GM21529 (cell line): Measurements from ENCODE around the gene CCDC73.
A peak's percentile ranks its signal among the peaks of the same experiment; 100 is the strongest.
"Not testable (repeated sequence)": the region's sequence is repeated elsewhere in the genome, so short reads cannot be mapped to it uniquely, and the experiment has no call there.

Source experiments
- ATAC-seq: cut with Tn5 transposase; IDR thresholded peaks from one replicate; pipeline ENCODE4 v1.9.1; 2021; ENCODE audit not compliant: unreplicated experiment

Gene CCDC73

GRCh38 chr11:32809313-32809712, 14.9 kb upstream of the CCDC73 start:
- peak; percentile 100 for ATAC-seq

GRCh38 chr11:32796425-32796824, 2.0 kb upstream of the CCDC73 start:
- no peak for ATAC-seq

- peak; percentile 93 for ATAC-seq
These were observed 1.4 kb downstream of the CCDC73 start for GRCh38 chr11:32792948-32793475.

GRCh38 chr11:32792111-32792947, 2.1 kb downstream of the CCDC73 start:
- ATAC-seq: peak; percentile 14

- no peak for ATAC-seq
These were observed 3.5 kb downstream of the CCDC73 start for GRCh38 chr11:32790916-32791315.

- ATAC-seq: no peak
These were observed 7.7 kb downstream of the CCDC73 start for GRCh38 chr11:32786811-32787210.

- no peak for ATAC-seq
These were observed 9.2 kb downstream of the CCDC73 start for GRCh38 chr11:32785262-32785661.

GRCh38 chr11:32781721-32782120, 12.7 kb downstream of the CCDC73 start:
- no peak for ATAC-seq

- ATAC-seq: not testable (repeated sequence)
These were observed 13.6 kb downstream of the CCDC73 start for GRCh38 chr11:32780839-32781238.

GRCh38 chr11:32779136-32779535, 15.3 kb downstream of the CCDC73 start:
- ATAC-seq: no peak

- peak; percentile 55 for ATAC-seq
These were observed 18.6 kb downstream of the CCDC73 start for GRCh38 chr11:32775908-32776307.

GRCh38 chr11:32774081-32774480, 20.4 kb downstream of the CCDC73 start:
- no peak for ATAC-seq

- ATAC-seq: no peak
These were observed 21.7 kb downstream of the CCDC73 start for GRCh38 chr11:32772731-32773130.

- ATAC-seq: not testable (repeated sequence)
These were observed 32.7 kb downstream of the CCDC73 start for GRCh38 chr11:32761774-32762173.

- no peak for ATAC-seq
These were observed 36.2 kb downstream of the CCDC73 start for GRCh38 chr11:32758291-32758690.

- ATAC-seq: not testable (repeated sequence)
These were observed 41.3 kb downstream of the CCDC73 start for GRCh38 chr11:32753181-32753580.

- no peak for ATAC-seq
These were observed 42.5 kb downstream of the CCDC73 start for GRCh38 chr11:32752001-32752400.

- ATAC-seq: no peak
These were observed 43.1 kb downstream of the CCDC73 start for GRCh38 chr11:32751381-32751780.

- no peak for ATAC-seq
These were observed 64.5 kb downstream of the CCDC73 start for GRCh38 chr11:32729976-32730375.

- ATAC-seq: no peak
These were observed 71.1 kb downstream of the CCDC73 start for GRCh38 chr11:32723332-32723731.

GRCh38 chr11:32722255-32722654, 72.2 kb downstream of the CCDC73 start:
- ATAC-seq: no peak

GRCh38 chr11:32713496-32713895, 81.0 kb downstream of the CCDC73 start:
- ATAC-seq: no peak

GRCh38 chr11:32708978-32709377, 85.5 kb downstream of the CCDC73 start:
- ATAC-seq: not testable (repeated sequence)
